A673 (cell line): ENCODE data around the gene LAMA5. TPM values are rescaled to one million over a fixed set of nuclear protein-coding genes. Genes with fewer than 3 reads are reported as not detected.

Experiments used
- BruUV-seq: library from RNA; stranded (reverse); fragments of 400-500 nt; replicated peaks from 2 replicates; lab custom pipeline; 2021; lab: Mats Ljungman, UMichigan
- CTCF ChIA-PET: fragments of 300-600 bp; sonication (Branson Sonifier 250); formaldehyde crosslinking; loops from one replicate; lab custom pipeline; 2022; ENCODE audit warnings: antibody characterized with exemption; lab: Charles Lee
- POLR2A ChIA-PET: fragments of 300-600 bp; sonication (Branson Sonifier 250); formaldehyde crosslinking; loops from one replicate; lab custom pipeline; 2022; ENCODE audit warnings: antibody characterized with exemption; ENCODE audit not compliant: low non-redundant PET; lab: Charles Lee
- DNase-seq: peaks from one replicate; pipeline ENCODE4 v3.0.0-alpha.2; 2015; ENCODE audit warnings: low spot score
- H3K27ac ChIP-seq: fragments of 200-600 bp; sonication (generic); 2 replicates; pipeline ENCODE4 v1.5.1; 2016; ENCODE audit warnings: mixed run types, low read depth, mild to moderate bottlenecking, mixed read lengths, antibody characterized with exemption, low read length; ENCODE audit not compliant: poor library complexity, severe bottlenecking
- H3K27me3 ChIP-seq: fragments of 200-600 bp; sonication (generic); replicated peaks from 2 replicates; pipeline ENCODE4 v1.6.1; 2017; ENCODE audit warnings: mixed run types, low read depth, mild to moderate bottlenecking, mixed read lengths, antibody characterized with exemption, low read length; ENCODE audit not compliant: insufficient read depth, poor library complexity
- H3K36me3 ChIP-seq: fragments of 200-600 bp; sonication (generic); 2 replicates; pipeline ENCODE4 v1.6.1; 2016; ENCODE audit warnings: mixed run types, mild to moderate bottlenecking, mixed read lengths, antibody characterized with exemption, low read length; ENCODE audit not compliant: insufficient read depth, poor library complexity, severe bottlenecking
- H3K4me1 ChIP-seq: fragments of 200-600 bp; sonication (generic); 2 replicates; pipeline ENCODE4 v1.6.1; 2017; ENCODE audit warnings: mixed run types, mild to moderate bottlenecking, mixed read lengths, antibody characterized with exemption, low read length; ENCODE audit not compliant: insufficient read depth, poor library complexity, severe bottlenecking
- H3K4me3 ChIP-seq: fragments of 200-600 bp; sonication (generic); 2 replicates; pipeline ENCODE4 v1.5.1; 2016; ENCODE audit warnings: low read depth, mixed run types, mild to moderate bottlenecking, mixed read lengths, low read length; ENCODE audit not compliant: poor library complexity, severe bottlenecking
- H3K9me3 ChIP-seq: fragments of 200-600 bp; sonication (generic); 2 replicates; pipeline ENCODE4 v1.6.1; 2016; ENCODE audit warnings: mixed run types, low read depth, mild to moderate bottlenecking, mixed read lengths, antibody characterized with exemption, low read length; ENCODE audit not compliant: poor library complexity, severe bottlenecking
- CTCF ChIP-seq: fragments of 300-800, 200-600 bp; sonication (generic); conservative IDR thresholded peaks from 2 replicates; pipeline ENCODE4 v1.5.1; 2017; ENCODE audit warnings: low read depth, mild to moderate bottlenecking, antibody characterized with exemption, low read length, moderate library complexity, mixed read lengths
- EZH2 ChIP-seq: fragments of 200-600 bp; sonication (generic); IDR thresholded peaks from 2 replicates; pipeline ENCODE4 v1.6.1; 2017; ENCODE audit warnings: borderline replicate concordance, low read depth, mild to moderate bottlenecking, mixed read lengths, antibody characterized with exemption, low read length; ENCODE audit not compliant: poor library complexity, severe bottlenecking
- intact Hi-C: fragments of 100-400 bp; cut with micrococcal nuclease; formaldehyde crosslinking; loops from one replicate; pipeline ENCODE4 v1.10.0; 2022; ENCODE audit not compliant: unreplicated experiment
- total RNA-seq: library from RNA; stranded (reverse); gene quantifications from 2 replicates; pipeline ENCODE4 v1.2.3, GENCODE V29; 2021

Gene LAMA5
- total RNA-seq, 1 experiment from 2014 or later = 4.2 TPM

GRCh38 chr20:62338294-62338620 is 28.9 kb downstream of the LAMA5 start:
- Histone ChIP-seq H3K36me3 (no peaks in the 10 kb centered on the region), H3K9me3 (no peaks in the 10 kb centered on the region), H3K4me1 (no peaks in the 10 kb centered on the region), H3K27ac (no peak overlapping the region), H3K4me3 (no peak overlapping the region), H3K27me3 (no peaks in the 10 kb centered on the region)
- CTCF ChIA-PET = no interaction called here
- intact Hi-C loops = no loop called here
- BruUV-seq = no TSS peak
- POLR2A ChIA-PET = no interaction called here
- no peak for DNase-seq
- TF ChIP-seq CTCF (no peak), EZH2 (no peak)

- H3K27ac ChIP-seq = no peak overlapping the region
- ChIA-PET POLR2A (no interaction called here), CTCF (no interaction called here)
- H3K9me3 ChIP-seq = no peaks in the 10 kb centered on the region
- H3K4me1 ChIP-seq = no peaks in the 10 kb centered on the region
- TF ChIP-seq EZH2 (no peak), CTCF (no peak)
- H3K27me3 ChIP-seq = no peaks in the 10 kb centered on the region
- H3K4me3 ChIP-seq = no peak overlapping the region
- intact Hi-C loops = no loop called here
- DNase-seq = no peak
- H3K36me3 ChIP-seq = no peaks in the 10 kb centered on the region
- no TSS peak for BruUV-seq
These were observed 29.4 kb downstream of the LAMA5 start for GRCh38 chr20:62337558-62338293.

GRCh38 chr20:62336775-62337557 is 30.1 kb downstream of the LAMA5 start:
- TF ChIP-seq CTCF (no peak), EZH2 (no peak)
- Histone ChIP-seq H3K27me3 (no peaks in the 10 kb centered on the region), H3K4me3 (no peak overlapping the region), H3K9me3 (no peaks in the 10 kb centered on the region), H3K4me1 (no peaks in the 10 kb centered on the region), H3K27ac (no peak overlapping the region), H3K36me3 (no peaks in the 10 kb centered on the region)
- POLR2A ChIA-PET = no interaction called here
- intact Hi-C loops = no loop called here
- DNase-seq = no peak
- BruUV-seq = no TSS peak
- CTCF ChIA-PET = no interaction called here
